Head of caudate nucleus (tissue), 42 donors: ENCODE data around the gene DOCK3.

Experiments used
- DNase-seq, 42 donors: peaks; one replicate each; pipeline versions ENCODE4 v3.0.0 to v3.0.0-alpha.2; 2020 to 2021; ENCODE audit warnings: mixed read lengths in 7 of 42
- intact Hi-C: fragments of 100-400 bp; cut with DNase I; formaldehyde crosslinking; loops from one replicate; pipeline ENCODE4 v1.15.0; 2022

Gene DOCK3

GRCh38 chr3:51384055-51384725 lies 709.5 kb downstream of the DOCK3 start:
- intact Hi-C loops, result loop anchor here (5.0 to 10.0 kb wide), 2 partner anchors 709 to 817 kb away; partner anchors contain the start of genes C3orf18, DOCK3 and HEMK1
- peak in 5 of 42 donors; percentile 10 to 37 (median 36) for DNase-seq

GRCh38 chr3:51384726-51385473 lies 710.2 kb downstream of the DOCK3 start, which contains the start of gene MANF:
Gene MANF, plus strand, starts transcription at chr3:51385291. Its CDS starts 52 bp downstream, at chr3:51385343.
- DNase-seq, result peak; percentile 94 to 99 (median 98)
- intact Hi-C loops, result loop anchor here (5.0 to 10.0 kb wide), 3 partner anchors 710 to 818 kb away; partner anchors contain the start of genes C3orf18, DOCK3, HEMK1 and MAPKAPK3

GRCh38 chr3:51385621-51386091 lies 710.9 kb downstream of the DOCK3 start:
- intact Hi-C loops, result loop anchor here (5.0 to 10.0 kb wide), 2 partner anchors 711 to 768 kb away; partner anchors contain the start of genes DOCK3 and MAPKAPK3
- DNase-seq, result peak in 3 of 42 donors; percentile 18 to 29 (median 23)

- intact Hi-C loops, result loop anchor here (5.0 to 10.0 kb wide), 2 partner anchors 712 to 769 kb away; partner anchors contain the start of genes DOCK3 and MAPKAPK3
- peak in 2 of 42 donors; percentile 16 to 20 for DNase-seq
Observed at GRCh38 chr3:51386159-51386851, 711.6 kb downstream of the DOCK3 start.

GRCh38 chr3:51386852-51387229 lies 712.1 kb downstream of the DOCK3 start:
- intact Hi-C loops, result loop anchor here (5.0 to 10.0 kb wide), 2 partner anchors 712 to 770 kb away; partner anchors contain the start of genes DOCK3 and MAPKAPK3

GRCh38 chr3:51387281-51387680 lies 712.6 kb downstream of the DOCK3 start:
- intact Hi-C loops, result loop anchor here (5.0 to 10.0 kb wide), 2 partner anchors 712 to 770 kb away; partner anchors contain the start of genes DOCK3 and MAPKAPK3
- DNase-seq, result peak in 1 of 42 donors; percentile 33

More at GRCh38 chr3:51386852-51387229, 712.1 kb downstream of the DOCK3 start:
- peak in 2 of 42 donors; percentile 10 to 32 for DNase-seq

GRCh38 chr3:51388286-51389029 lies 713.7 kb downstream of the DOCK3 start:
- DNase-seq, result peak in 1 of 42 donors; percentile 34
- intact Hi-C loops, result loop anchor here (5.0 to 10.0 kb wide), 2 partner anchors 714 to 771 kb away; partner anchors contain the start of genes DOCK3 and MAPKAPK3

GRCh38 chr3:51389423-51390183 lies 714.9 kb downstream of the DOCK3 start:
- peak in 41 of 42 donors; percentile 40 to 86 (median 60) for DNase-seq
- intact Hi-C loops, result loop anchor here (5.0 to 10.0 kb wide), 4 partner anchors 108 to 772 kb away; partner anchors contain the start of genes DOCK3, MAPKAPK3 and TEX264

GRCh38 chr3:51390246-51391074 lies 715.7 kb downstream of the DOCK3 start:
- intact Hi-C loops, result loop anchor here (5.0 to 10.0 kb wide), 2 partner anchors 107 to 284 kb away; partner anchors contain the start of gene TEX264
- peak in 1 of 42 donors; percentile 27 for DNase-seq

GRCh38 chr3:51391075-51391565 lies 716.4 kb downstream of the DOCK3 start, which contains the start of gene RBM15B:
Gene RBM15B, plus strand, starts transcription at chr3:51391285. Its CDS starts 115 bp downstream, at chr3:51391400.
- DNase-seq, result peak; percentile 93 to 99 (median 98)
- intact Hi-C loops, result loop anchor here (5.0 to 10.0 kb wide), 2 partner anchors 106 to 284 kb away; partner anchors contain the start of gene TEX264

GRCh38 chr3:51391566-51392354 lies 717.0 kb downstream of the DOCK3 start:
- peak in 20 of 42 donors; percentile 14 to 55 (median 31) for DNase-seq
- intact Hi-C loops, result loop anchor here (5.0 to 10.0 kb wide), 2 partner anchors 106 to 283 kb away; partner anchors contain the start of gene TEX264

GRCh38 chr3:51392355-51393133 lies 717.8 kb downstream of the DOCK3 start:
- intact Hi-C loops, result loop anchor here (5.0 to 10.0 kb wide), 2 partner anchors 105 to 282 kb away; partner anchors contain the start of gene TEX264
- DNase-seq, result no peak

- intact Hi-C loops, result loop anchor here (5.0 to 10.0 kb wide), 2 partner anchors 104 to 282 kb away; partner anchors contain the start of gene TEX264
Observed at GRCh38 chr3:51393134-51393495, 718.4 kb downstream of the DOCK3 start.

GRCh38 chr3:51393564-51393963 lies 718.8 kb downstream of the DOCK3 start:
- intact Hi-C loops, result loop anchor here (5.0 to 10.0 kb wide), 2 partner anchors 104 to 281 kb away; partner anchors contain the start of gene TEX264
- DNase-seq, result no peak

More at GRCh38 chr3:51393134-51393495, 718.4 kb downstream of the DOCK3 start:
- DNase-seq, result no peak
